GM21423 (cell line): ENCODE data around the gene ELAVL1.
"Not testable (repeated sequence)": the region's sequence is repeated elsewhere in the genome, so short reads cannot be mapped to it uniquely, and the experiment has no call there.

Experiments
- ATAC-seq: cut with Tn5 transposase; IDR thresholded peaks from one replicate; pipeline ENCODE4 v1.9.1; 2021; ENCODE audit warnings: mild to moderate bottlenecking, moderate library complexity; ENCODE audit not compliant: unreplicated experiment

Gene ELAVL1

DNA sequence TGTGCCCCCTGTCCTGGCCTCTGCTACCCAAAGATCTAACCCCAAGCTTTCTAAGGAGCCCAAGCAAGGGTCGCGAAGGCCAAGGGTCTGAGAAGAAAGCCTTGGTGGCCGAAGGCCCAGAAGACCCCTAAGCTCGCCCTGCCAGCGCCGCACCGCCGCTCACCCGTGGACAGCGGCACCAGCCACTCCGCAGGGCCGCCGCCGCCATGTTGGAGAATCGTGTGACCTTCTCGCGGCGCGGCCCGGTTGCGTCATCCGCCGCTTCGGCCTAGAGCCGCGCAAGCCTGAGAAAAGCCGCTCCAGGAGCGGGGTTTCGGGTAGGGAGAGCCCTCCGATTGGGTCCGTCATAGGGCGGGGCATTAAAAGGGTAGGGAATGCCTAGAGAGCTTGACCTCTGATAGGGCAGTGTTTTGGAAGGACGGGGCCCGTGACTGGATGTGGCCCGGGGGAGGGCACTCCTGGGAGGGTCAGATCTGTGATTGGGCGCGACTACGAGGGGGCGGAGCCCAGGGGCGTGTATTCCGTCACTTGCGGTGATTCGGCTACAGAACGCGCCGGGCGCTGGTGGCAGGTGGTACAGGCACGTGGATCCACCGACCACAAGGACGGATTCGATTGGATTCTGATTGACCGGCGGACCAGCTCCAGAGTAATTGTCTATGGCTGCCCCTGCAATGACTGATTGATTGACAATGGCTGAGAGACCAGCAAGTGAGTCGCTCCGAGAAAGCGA lies 61.8 kb downstream of the ELAVL1 start, which contains the start of gene TIMM44:
Gene TIMM44, minus strand, starts transcription at position 223 of the 733 bp plus-strand sequence. Its CDS starts 15 bp downstream, at position 208.
- peak; percentile 94 for ATAC-seq

DNA sequence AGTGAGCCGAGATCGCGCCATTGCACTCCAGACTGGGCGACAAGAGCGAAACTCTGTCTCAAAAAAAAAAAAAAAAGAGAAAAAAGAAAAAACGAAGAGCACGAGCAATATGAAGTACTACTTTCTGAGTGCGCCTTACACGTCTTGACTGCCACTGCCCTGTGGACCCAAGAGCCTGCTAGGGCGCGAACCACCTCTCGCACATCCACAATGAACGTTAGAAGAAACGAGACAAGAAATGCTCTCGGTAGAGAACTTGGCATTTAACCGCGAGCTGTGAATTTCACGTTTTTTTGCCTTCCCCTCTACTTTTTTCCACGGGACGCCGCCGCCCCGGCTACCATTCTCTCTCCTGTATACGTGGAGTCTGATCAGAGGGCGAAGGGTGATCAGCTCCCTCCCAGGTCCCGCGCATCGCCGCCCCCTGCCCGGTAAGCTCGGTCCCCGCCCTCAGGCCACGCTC lies 62.4 kb downstream of the ELAVL1 start:
- ATAC-seq: no peak

DNA sequence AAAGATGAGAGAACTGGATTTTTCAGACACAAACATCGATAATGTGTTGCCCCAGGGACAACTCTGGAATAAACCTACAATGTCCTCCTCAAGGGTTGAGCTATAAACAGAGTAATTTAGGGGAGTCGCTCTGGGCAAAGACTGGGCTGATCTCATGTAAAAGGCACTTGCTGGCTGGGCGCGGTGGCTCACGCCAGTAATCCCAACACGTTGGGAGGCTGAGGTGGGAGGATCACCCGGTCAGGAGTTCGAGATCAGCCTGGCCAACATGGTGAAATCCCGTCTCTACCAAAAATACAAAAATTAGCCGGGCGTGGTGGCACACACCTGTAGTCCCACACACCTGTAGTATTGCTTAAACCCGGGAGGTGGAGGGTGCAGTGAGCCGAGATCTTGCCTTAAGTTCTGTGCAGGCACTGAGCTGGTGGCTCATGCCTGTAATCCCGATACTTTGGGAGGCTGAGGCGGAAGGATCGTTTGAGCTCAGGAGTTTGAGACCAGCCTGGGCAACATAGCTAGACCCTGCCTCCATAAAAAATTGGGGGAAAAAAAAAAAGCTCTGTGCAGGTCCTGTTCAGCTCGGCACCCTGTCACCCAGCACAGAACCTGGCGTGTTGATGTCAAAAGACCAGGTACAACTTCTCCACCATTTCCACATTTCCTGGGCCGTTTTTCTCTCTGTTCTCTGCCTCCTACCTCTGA lies 63.4 kb downstream of the ELAVL1 start:
- no peak for ATAC-seq

DNA sequence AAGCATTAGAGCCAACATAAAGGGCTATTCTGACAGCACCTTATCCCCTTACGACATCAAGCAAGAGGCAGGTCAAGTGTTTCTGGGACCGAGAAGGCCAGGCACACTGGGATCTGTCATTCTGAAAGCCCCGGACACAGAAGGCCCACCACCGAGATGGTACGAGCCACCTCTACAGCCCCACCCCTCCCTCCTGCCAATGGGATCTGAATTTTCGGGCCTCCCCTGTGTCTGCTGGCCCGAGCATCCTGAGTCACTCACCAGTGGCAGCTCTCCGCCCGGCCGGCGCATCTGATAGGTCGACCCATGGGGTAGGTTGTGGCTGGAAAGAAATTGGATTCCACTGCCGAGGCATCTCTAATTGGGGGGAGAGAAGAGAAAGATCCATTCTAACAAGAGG lies 64.6 kb downstream of the ELAVL1 start:
- ATAC-seq: no peak

DNA sequence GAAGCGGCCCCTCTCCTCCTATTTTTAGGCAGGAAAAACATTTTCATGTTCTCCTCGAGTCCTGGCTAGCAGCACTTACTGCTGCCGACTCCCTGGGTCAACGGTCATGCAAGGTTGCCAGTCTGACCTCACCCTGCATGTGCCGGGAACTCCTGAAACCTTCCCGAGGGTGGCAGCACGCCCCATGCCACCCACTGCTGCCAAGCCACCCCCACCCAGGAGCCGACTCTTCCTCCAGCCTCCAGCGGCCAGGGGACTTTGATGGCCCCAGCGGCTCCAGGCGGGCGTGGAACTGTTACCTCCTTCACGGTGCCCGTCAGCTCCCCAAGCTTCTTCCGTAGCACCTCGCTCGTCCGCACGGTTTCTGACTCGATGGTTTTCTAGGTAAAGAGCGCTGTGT lies 70.7 kb downstream of the ELAVL1 start:
- ATAC-seq: no peak

DNA sequence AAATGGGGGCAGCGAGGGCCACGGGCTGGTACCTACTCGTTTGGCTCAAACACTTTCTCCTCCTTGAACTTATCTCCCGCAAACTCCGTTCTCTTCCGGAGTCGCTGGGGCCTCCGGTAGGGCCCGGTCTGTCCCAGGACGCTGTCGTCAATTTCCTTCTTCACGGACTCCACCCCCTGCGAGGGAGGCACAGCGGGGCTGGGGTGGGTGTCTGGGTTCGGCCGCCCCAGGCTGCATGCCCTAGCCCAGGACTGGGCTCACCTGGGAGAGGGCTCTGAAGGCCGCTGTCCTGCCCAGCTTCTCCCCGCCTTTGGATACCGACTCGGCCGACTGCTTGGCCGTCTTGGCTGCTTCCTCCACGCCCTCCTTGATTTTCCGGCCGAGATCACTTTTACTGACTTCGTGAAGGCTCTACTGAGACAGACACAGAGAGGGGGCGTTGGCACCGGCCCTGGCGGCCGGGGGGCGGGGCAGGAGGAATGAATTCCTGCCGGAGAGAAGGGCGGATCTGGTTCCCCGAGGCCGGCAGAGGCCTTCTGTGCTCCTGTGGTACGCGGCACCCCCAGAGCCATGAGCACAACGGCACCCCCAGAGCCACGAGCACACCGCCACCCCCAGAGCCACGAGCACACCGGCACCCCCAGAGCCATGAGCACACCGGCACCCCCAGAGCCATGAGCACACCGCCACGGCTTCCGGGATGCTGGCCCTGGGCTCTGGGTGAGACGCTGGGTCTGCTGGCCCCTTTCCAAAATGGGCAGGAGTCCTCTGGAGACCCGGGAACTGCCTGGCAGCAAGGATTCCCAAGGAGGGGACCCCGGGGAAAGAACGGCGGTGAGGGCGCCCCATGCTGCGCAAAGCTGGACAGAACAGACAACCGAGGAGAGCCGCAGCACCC lies 71.4 kb downstream of the ELAVL1 start:
- no peak for ATAC-seq

DNA sequence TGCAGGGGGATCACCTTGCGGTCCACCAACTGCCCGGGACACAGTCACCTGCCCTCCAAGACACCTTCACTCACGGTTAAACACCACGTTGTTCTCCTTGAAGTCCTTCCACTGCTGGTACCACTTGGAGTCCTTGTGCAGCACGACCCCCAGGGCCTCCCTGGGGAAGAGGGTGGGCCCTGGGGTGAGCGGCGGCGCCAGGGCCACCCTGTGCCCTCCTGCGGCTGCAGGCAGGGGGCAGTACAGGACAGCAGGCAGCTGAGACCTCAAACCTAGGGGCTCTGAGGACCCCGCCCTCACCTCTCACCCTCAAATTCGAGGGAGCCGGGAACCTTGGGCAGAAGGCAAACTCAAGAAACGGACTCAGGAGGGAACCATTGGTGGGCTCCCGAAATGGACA lies 72.0 kb downstream of the ELAVL1 start:
- ATAC-seq: no peak

DNA sequence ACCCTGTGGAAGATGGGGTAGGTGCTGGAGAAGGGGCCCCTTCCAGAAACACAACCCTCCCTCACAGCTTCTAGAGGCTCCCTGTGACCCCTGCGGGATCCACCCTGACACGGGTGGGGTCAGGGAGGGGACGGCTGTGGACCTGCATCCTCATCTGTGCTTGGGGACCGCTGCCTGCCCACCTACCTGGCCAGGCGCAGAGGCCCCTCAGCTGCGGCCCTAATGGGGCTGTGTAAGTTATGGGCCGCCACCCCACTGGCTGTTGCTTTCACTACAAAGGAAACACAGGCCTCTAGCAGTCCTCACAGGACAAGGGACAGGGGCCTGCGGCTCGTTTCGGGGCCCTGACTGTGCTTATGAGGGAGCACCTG lies 72.5 kb downstream of the ELAVL1 start:
- ATAC-seq: no peak

DNA sequence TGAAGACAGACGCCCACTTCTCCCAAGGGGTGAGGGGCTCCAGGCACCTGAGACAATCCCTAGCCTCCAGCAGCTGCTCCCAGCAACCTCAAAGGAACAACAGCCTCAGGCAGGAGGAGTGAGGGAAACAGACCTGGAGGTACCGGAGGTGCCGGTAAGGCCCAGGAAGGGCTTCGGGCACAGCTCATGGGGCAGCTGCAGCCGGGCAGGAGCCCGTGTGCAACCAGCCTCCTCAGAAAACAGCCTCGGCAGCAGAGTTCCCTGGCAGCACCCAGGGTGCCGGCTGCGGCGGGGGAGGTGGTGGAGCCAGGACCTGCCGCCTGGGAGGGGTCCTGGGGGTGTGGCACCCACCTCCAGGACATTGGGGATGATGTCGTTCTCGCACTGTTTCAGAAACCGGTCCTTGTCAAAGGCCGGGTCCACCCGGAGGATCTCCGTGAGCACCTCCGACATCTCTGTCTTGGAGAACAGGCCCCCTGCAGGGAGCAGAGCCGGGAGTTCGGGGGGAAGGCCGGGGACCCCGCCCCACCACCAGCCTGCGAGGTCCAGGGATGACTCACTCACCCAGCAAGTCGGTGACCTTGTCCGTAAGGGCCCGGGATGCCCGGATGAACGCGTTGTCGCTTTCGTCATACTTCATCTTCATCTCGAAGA lies 73.0 kb downstream of the ELAVL1 start:
- no peak for ATAC-seq

DNA sequence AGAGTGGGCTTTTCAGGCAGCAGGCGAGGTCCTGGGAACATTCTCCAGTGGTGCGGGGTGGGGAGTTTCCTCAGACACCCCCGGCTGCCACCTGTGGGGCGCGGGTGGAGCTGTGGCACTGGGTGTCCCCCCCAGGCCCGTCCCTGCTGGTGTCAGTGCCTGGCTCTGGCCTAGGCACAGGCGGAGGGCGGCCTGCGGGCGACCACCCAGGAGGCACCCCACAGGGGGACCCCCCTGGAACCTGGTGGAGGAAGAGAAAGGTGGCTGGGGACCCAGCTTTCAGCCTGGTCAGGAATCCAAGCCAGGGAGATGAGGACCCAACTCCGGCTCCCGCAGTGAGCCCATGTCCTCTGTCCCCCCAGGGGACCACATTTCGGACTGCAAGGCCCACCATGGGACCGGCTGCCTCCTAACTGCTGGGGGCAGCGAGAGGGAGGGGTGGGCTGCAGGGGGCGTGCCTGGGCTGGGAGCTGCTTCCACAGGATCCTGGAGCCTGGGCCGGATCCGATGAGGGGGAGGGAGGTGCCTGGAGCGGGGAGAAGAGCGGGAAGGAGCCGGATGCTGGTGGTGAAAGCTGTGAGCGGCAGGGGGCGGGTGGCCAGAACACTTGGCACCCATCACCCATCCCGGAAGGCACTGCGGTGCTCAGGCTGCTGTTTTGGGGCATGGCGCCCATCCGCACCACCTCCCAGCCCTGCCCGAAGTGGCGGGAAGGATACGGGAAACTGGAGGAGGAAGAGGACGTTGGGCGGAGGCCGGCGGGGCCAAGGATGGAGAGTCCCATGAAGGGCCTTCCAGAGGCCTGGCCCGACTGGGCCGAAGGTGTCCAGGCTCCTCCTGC lies 74.0 kb downstream of the ELAVL1 start:
- ATAC-seq: no peak

DNA sequence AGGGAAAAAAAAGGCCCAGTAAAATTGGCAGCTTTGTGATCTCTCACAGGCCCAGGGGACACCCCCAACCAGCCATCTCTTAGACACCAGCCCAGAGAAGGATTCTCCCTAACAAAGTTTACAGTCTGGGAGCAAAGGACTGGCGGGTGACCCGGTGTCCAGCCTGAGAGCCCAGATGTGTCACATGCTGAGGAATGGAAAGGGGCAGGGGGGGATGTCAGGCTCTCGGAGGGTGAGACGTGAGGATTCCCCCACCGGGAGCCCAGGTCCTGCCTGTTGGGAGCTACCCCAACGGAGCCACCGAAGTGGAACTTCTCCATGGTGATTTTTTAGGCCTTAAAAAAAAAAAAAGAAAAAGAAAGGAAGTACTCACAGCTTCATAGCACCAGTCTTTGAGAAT lies 74.7 kb downstream of the ELAVL1 start:
- no peak for ATAC-seq

DNA sequence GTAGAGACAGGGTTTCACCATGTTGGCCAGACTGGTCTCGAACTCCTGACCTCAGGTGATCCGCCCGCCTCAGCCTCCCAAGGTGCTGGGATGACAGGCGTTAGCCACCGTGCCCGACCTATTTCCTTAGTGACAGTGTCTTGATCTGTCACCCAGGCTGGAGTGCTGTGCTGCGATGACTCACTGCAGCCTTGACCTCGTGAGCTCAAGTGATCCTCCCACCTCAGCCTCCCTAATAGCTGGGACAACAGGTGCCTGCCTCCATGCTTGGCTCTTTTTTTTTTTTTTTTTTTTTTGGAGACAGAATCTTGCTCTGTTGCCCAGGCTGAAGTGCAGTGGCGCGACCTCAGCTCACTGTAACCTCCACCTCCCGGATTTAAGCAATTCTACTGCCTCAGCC lies 75.4 kb downstream of the ELAVL1 start:
- not testable (repeated sequence) for ATAC-seq

DNA sequence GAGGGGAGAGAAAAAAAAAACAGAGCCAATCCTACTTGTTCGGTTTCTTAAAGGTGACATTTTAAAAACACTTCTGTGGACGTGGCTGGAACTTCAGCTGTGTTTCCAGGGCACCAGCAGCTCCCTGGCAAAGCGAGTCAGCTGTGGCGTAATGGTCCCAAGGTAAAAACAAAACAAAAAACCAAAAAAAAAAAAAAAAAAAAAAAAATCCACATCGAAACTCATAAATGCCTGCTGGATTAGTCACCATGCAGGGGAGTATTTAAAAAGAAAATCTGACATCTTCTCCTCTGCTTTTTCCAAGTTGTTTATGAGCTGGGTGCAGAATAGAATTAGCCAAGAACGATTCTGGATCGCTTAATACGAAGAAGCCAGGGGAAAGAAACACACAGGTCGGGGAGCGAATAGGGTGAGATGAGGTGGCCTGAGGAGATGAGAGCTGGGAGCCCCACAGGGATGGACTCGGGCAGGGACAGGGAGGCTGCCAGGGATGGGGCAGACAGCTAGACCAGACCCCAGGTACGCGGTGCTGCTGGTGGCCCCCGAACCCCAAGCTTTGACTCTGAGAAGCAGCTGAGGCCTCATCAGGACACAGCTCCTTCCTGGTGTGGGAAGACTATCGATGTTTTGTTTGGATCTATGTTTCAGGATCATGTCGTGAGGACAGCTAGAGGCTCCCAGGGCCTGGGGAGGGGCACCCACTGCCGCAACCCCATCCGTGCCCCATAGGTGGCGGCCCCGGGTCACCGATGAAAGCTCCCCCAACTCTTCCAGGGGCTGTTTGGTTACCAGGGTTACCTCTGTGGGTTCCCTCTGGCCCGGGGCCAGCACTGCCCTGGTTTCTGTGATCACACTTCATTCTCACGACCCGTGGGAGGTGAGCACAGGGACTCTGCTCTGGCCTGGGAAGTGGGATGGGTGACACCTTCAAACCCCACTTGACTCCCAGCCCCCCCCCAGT lies 76.4 kb downstream of the ELAVL1 start:
- ATAC-seq: no peak

DNA sequence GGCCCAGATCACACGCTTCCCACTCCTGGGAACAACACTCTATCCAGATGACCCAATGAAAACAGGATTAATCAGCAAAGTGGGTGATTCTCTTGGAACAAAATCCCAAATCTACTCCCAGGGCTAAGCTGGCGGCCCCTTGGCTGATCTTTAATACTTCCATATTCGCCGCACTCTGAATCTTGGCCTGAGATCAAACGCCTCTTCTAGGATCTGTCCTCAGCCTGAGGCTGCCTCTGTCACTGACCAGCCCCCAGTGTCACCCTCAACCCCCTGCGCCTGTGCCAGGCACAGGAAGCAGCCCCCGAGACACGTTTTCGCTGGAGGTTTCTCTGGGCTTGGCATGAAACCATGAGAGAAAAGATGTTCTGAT lies 77.1 kb downstream of the ELAVL1 start:
- ATAC-seq: no peak

DNA sequence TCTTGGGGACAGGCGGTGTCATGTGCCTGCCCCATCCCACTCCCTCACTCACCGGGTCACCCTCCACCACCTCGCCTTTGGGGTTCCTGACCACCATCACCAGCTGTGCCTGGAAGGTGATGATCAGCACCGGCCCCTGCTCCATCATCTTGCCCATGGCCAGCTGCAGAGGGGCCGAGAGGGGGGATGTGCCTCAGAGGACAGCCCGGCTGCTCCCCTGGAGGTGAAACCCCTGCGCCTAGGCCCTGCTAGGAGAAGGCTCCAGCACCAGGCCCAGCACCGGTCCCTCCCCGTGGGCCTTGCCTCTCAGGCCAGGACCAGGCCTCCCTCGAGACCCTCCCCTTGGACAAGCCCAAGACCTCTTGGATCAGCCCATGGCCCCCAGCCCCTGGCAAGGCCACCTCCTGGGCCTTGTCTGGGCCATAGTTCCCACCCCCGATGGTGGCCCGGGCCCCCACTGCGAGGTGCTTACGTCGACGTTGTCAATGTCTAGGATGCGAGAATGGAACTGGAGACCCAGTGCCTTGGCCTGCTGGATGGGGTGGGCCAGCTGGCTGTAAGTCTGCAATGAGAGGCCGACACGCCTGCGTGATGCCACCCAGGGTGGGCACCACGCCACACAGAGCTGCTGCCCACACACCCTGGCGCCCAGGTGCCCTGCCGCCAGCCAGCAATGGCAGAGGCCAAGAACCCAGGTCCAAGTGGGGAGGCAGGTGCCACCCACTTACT lies 77.7 kb downstream of the ELAVL1 start:
- no peak for ATAC-seq

DNA sequence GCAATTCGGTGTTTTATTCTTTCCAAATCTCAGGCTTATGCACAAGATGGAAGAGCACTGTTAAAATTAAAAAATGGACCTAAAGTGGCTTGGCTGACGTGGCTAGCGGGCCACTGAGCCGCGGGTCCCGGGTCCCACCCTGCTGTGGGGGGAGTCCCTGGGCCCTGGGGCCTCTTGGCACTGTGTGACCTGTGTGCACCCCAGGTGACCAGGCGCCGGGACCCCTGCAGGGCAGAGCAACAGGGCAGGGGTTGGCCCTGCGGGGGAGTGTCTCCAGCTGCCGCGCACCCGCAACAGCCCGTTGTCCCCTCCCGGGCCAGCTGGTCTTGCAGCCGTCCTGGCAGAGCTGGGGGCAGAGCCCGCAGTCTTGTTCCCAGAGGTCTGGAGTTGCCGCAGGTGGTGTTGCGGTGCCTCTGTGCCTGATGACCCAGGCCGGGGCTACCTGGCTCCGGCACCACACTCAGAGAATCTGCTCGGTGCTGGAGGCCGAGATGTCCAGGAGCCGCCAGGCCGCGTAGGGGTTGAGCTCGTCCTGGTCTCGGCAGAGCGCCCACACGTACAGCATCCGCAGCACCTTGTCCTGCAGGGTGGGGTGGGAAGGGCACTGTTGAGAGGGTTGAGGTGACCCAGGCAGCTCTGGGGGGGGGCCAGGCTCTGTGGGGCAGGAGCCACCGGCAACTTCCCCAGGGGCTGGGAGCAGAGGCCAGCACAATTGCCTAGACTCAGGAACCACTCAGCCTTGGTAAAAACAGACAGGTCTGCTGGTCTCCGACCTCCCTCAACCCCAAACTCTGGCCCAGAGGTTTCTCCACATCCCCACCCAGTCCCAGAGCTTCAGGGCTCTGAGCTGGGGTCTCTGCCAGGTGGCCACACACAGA lies 78.5 kb downstream of the ELAVL1 start:
- no peak for ATAC-seq

DNA sequence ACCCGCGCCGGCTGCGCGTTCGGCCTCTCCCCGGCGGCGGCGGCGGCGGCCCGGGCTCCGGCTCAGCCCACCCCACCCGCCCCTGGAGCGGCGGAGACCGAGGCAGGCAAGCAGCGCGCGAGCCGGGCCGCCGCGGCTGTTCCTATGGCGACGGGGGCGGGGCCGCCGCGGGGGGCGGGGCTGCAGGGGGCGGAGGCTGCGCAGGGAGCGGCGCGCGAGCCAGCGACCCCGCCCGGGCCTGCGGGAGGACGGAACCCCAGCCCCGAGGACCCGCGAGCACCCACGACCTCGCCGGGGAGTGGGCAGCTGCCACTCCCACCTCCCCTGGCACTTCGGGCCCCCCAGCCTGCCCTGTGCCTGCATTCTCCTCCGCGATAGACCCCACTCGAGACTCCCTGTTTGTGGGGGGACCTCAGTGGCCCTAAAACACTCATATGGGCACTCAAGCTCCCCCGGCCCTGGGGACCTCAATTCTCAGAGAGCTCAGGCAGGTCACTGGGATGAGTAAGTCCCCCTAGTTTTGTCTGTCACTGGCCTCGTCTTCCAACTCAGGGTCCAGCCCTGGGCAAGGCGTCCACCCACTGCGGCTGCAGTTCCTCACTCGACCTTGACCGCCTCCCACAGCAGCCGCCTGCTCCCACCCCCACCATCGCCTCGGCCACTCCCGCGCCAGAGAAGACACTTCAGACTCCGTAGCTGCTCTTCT lies 79.3 kb downstream of the ELAVL1 start, which contains the start of gene CTXN1:
Gene CTXN1, minus strand, starts transcription at position 115 of the 706 bp plus-strand sequence. CDS start 597 bp downstream, outside the sequence.
- no peak for ATAC-seq
